ENCODE measurements around the gene PRMT7.
A peak's percentile ranks its signal among the peaks of the same experiment; 100 is the strongest.

PRMT7 gene

GRCh38 chr16:68367030-68367429, 56.2 kb downstream of the PRMT7 start:
- peak in 1 of 2 experiments; percentile 24 for DNase-seq

- DNase-seq = no peak
These were observed 56.6 kb downstream of the PRMT7 start for GRCh38 chr16:68367440-68367839.

GRCh38 chr16:68367891-68368290, 57.1 kb downstream of the PRMT7 start:
- DNase-seq = no peak

GRCh38 chr16:68368301-68368888, 57.6 kb downstream of the PRMT7 start:
- DNase-seq = no peak

GRCh38 chr16:68369168-68369567, 58.3 kb downstream of the PRMT7 start:
- no peak for DNase-seq

- DNase-seq = no peak
These were observed 59.1 kb downstream of the PRMT7 start for GRCh38 chr16:68369697-68370580.

- peak in 1 of 2 experiments; percentile 17 for DNase-seq
These were observed 59.9 kb downstream of the PRMT7 start for GRCh38 chr16:68370581-68371275.

- DNase-seq = no peak
These were observed 60.4 kb downstream of the PRMT7 start for GRCh38 chr16:68371276-68371651.

GRCh38 chr16:68371706-68372380, 61.0 kb downstream of the PRMT7 start:
- no peak for DNase-seq

GRCh38 chr16:68372381-68372720, 61.5 kb downstream of the PRMT7 start:
- DNase-seq = no peak

GRCh38 chr16:68372806-68373205, 62.0 kb downstream of the PRMT7 start:
- no peak for DNase-seq

- no peak for DNase-seq
These were observed 62.9 kb downstream of the PRMT7 start for GRCh38 chr16:68373528-68374245.

GRCh38 chr16:68374246-68374805, 63.5 kb downstream of the PRMT7 start:
- DNase-seq = no peak

- no peak for DNase-seq
These were observed 64.3 kb downstream of the PRMT7 start for GRCh38 chr16:68374961-68375660.

- DNase-seq = no peak
These were observed 65.2 kb downstream of the PRMT7 start for GRCh38 chr16:68375801-68376536.

- no peak for DNase-seq
These were observed 65.8 kb downstream of the PRMT7 start for GRCh38 chr16:68376590-68376989.

GRCh38 chr16:68377221-68377620, 66.4 kb downstream of the PRMT7 start:
- DNase-seq = no peak

- no peak for DNase-seq
These were observed 67.0 kb downstream of the PRMT7 start for GRCh38 chr16:68377667-68378393.

- DNase-seq = no peak
These were observed 67.9 kb downstream of the PRMT7 start for GRCh38 chr16:68378436-68379415.
